ENCODE measurements around the gene ZBTB20. TPM values are rescaled to one million over a fixed set of nuclear protein-coding genes. Genes with fewer than 3 reads are reported as not detected.

Gene ZBTB20
- total and polyA plus RNA-seq, 10 of the 15 experiments (the other 5 are each of a cell fraction or from before 2014, with no cell fraction given): 0.20 to 5.5 (median 2.2) TPM

DNA sequence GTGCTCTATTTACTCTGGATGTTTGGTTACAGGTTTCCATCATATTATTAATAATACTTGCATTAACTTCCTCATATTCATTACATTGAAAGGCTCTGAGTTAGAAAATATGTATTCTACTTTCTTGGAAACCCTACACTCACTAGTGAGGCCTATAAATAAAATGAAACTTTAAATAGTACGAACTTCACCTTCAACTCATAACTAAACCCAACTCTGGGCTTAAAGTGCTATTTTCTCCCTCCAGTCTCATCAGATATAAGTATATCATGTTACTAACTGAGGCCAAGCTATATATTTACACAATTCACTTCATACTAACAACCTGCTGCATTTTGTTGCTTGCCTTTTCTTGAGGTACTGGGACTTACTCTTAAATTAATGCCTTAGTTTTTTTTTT lies 546.5 kb downstream of the ZBTB20 start:
- ChIA-PET RAD21 (ENCODE audit: unreplicated experiment) (interaction anchor here (0.7 kb wide), 1 partner anchor 222 kb away, joined by 3 read pairs; no protein-coding TSS in a partner anchor), POLR2A (no interaction called here), SMC1A (ENCODE audit: uncharacterized antibody, unreplicated experiment) (interaction anchor here (0.6 kb wide), 1 partner anchor 27 kb away, joined by 3 read pairs; no protein-coding TSS in a partner anchor), CTCF (interaction anchor here (0.5 kb wide), 1 partner anchor 214 kb away, joined by 3 read pairs; no protein-coding TSS in a partner anchor)
- H3K9ac ChIP-seq (ENCODE audit: control insufficient read depth, insufficient read depth, low read length): no peak overlapping the region
- H3K4me2 ChIP-seq (ENCODE audit: control insufficient read depth, insufficient read depth): no peak overlapping the region
- TF ChIP-seq NFIC (IDR thresholded peaks at IDR 0.05; ENCODE audit: low read depth, low read length) (0 out of 2 replicates have a peak, but pooled peaks have one; percentile 37), MEF2A (IDR thresholded peaks at IDR 0.05; ENCODE audit: insufficient read depth, low read depth, low read length) (0 out of 2 replicates have a peak, but pooled peaks have one; percentile 66), BRCA1 (IDR thresholded peaks at IDR 0.05; ENCODE audit: low read depth, low read length) (no peak)
- no peak overlapping the region for H2AFZ ChIP-seq (ENCODE audit: control insufficient read depth, low read depth, low read length)
- no TSS peak for BruUV-seq (replicated peaks)
- H3K4me3 ChIP-seq: no peak overlapping the region
- DNase-seq (ENCODE audit: low read depth, low spot score) (no peak), FAIRE-seq (no peak), ATAC-seq (no peak)
- intact Hi-C loops (cut with micrococcal nuclease; ENCODE audit: unreplicated experiment): no loop called here
- 4% methylated on average over 1 of the region's 1 CpG for WGBS (ENCODE audit: insufficient coverage, insufficient replicate concordance, low lambda C conversion rate, missing lambda C conversion rate)
- H3K9me3 ChIP-seq (replicated peaks; ENCODE audit: control insufficient read depth, insufficient read depth, low read length): no peaks in the 10 kb centered on the region
- in situ Hi-C loops (cut with MboI): no loop called here
- no peaks in the 10 kb centered on the region for H3K36me3 ChIP-seq (ENCODE audit: control insufficient read depth in 2 of 2, insufficient read depth in 2 of 2, low read length in 1 of 2)
- H3K27ac ChIP-seq (ENCODE audit: control insufficient read depth, insufficient read depth): no peak overlapping the region
- H3K27me3 ChIP-seq (replicated peaks in 1 of 2; ENCODE audit: control insufficient read depth in 2 of 2, insufficient read depth in 2 of 2, low read length in 1 of 2): no peaks in the 10 kb centered on the region
- H4K20me1 ChIP-seq (ENCODE audit: control insufficient read depth, insufficient read depth): no peaks in the 10 kb centered on the region
- no peaks in the 10 kb centered on the region; the same call in 1 of the 2 replicates for H3K4me1 ChIP-seq (ENCODE audit: control insufficient read depth, insufficient read depth, low read length)
- H3K79me2 ChIP-seq (ENCODE audit: control insufficient read depth, insufficient read depth, low read length): no peaks in the 10 kb centered on the region

DNA sequence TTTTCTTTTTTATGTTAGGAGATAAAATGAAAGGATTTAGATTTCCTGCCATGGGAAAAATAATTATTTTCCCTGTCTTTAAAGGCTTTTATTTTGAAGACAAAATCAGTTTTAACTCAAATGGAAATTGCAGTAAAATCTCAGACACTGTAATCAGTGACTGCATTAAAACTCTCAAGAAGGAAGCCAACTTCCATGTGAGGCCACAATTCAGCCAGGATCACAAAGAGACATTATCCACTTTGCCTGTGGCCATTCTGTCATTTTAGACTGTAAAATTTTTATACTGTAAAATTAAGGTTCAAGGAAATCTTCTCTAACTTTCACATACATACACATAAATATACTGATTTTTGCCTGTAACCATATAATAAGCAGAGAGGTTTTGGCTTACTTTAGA lies 549.2 kb downstream of the ZBTB20 start:
- no peak for ATAC-seq
- no peak overlapping the region for H2AFZ ChIP-seq (ENCODE audit: control insufficient read depth, low read depth, low read length)
- ChIA-PET CTCF (no interaction called here), SMC1A (ENCODE audit: uncharacterized antibody, unreplicated experiment) (no interaction called here), RAD21 (ENCODE audit: unreplicated experiment) (no interaction called here), POLR2A (interaction anchor here (0.5 kb wide), 1 partner anchor 147 kb away, joined by 3 read pairs; no protein-coding TSS in a partner anchor)
- DNase-seq (ENCODE audit: low read depth, low spot score): no peak
- no peaks in the 10 kb centered on the region for H3K27me3 ChIP-seq (replicated peaks in 1 of 2; ENCODE audit: control insufficient read depth in 2 of 2, insufficient read depth in 2 of 2, low read length in 1 of 2)
- no peaks in the 10 kb centered on the region for H4K20me1 ChIP-seq (ENCODE audit: control insufficient read depth, insufficient read depth)
- H3K27ac ChIP-seq (ENCODE audit: control insufficient read depth, insufficient read depth): no peak overlapping the region
- in situ Hi-C loops (cut with MboI): no loop called here
- intact Hi-C loops (cut with micrococcal nuclease; ENCODE audit: unreplicated experiment): loop anchor here (10.0 kb wide), 1 partner anchor 203 kb away; no protein-coding TSS in a partner anchor
- H3K4me1 ChIP-seq (ENCODE audit: control insufficient read depth, insufficient read depth, low read length): no peaks in the 10 kb centered on the region; the same call in 1 of the 2 replicates
- H3K9ac ChIP-seq (ENCODE audit: control insufficient read depth, insufficient read depth, low read length): no peak overlapping the region
- H3K79me2 ChIP-seq (ENCODE audit: control insufficient read depth, insufficient read depth, low read length): no peaks in the 10 kb centered on the region
- H3K36me3 ChIP-seq (ENCODE audit: control insufficient read depth in 2 of 2, insufficient read depth in 2 of 2, low read length in 1 of 2): no peaks in the 10 kb centered on the region
- TF ChIP-seq, protein P1, sequence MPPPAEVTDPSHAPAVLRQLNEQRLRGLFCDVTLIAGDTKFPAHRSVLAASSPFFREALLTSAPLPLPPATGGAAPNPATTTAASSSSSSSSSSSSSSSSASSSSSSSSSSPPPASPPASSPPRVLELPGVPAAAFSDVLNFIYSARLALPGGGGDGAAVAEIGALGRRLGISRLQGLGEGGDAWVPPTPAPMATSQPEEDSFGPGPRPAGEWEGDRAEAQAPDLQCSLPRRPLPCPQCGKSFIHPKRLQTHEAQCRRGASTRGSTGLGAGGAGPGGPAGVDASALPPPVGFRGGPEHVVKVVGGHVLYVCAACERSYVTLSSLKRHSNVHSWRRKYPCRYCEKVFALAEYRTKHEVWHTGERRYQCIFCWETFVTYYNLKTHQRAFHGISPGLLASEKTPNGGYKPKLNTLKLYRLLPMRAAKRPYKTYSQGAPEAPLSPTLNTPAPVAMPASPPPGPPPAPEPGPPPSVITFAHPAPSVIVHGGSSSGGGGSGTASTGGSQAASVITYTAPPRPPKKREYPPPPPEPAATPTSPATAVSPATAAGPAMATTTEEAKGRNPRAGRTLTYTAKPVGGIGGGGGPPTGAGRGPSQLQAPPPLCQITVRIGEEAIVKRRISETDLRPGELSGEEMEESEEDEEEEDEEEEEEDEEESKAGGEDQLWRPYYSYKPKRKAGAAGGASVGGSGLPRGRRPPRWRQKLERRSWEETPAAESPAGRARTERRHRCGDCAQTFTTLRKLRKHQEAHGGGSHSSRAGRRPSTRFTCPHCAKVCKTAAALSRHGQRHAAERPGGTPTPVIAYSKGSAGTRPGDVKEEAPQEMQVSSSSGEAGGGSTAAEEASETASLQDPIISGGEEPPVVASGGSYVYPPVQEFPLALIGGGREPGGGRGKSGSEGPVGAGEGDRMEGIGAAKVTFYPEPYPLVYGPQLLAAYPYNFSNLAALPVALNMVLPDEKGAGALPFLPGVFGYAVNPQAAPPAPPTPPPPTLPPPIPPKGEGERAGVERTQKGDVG (CRISPR knock-in tag; IDR thresholded peaks at IDR 0.05): no peak
- no peak for TF ChIP-seq SP1 (IDR thresholded peaks at IDR 0.05; ENCODE audit: low read depth, low read length)
- TF ChIP-seq, protein P2, sequence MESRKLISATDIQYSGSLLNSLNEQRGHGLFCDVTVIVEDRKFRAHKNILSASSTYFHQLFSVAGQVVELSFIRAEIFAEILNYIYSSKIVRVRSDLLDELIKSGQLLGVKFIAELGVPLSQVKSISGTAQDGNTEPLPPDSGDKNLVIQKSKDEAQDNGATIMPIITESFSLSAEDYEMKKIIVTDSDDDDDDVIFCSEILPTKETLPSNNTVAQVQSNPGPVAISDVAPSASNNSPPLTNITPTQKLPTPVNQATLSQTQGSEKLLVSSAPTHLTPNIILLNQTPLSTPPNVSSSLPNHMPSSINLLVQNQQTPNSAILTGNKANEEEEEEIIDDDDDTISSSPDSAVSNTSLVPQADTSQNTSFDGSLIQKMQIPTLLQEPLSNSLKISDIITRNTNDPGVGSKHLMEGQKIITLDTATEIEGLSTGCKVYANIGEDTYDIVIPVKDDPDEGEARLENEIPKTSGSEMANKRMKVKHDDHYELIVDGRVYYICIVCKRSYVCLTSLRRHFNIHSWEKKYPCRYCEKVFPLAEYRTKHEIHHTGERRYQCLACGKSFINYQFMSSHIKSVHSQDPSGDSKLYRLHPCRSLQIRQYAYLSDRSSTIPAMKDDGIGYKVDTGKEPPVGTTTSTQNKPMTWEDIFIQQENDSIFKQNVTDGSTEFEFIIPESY (IDR thresholded peaks at IDR 0.05): no peak
- no peak for TF ChIP-seq RB1 (IDR thresholded peaks at IDR 0.05; ENCODE audit: borderline replicate concordance)
- no peak for TF ChIP-seq POLR2AphosphoS2 (IDR thresholded peaks at IDR 0.05; ENCODE audit: low read depth, low read length)
- no peak for TF ChIP-seq MEF2A (IDR thresholded peaks at IDR 0.05; ENCODE audit: insufficient read depth, low read depth, low read length)
- TF ChIP-seq, protein P3, sequence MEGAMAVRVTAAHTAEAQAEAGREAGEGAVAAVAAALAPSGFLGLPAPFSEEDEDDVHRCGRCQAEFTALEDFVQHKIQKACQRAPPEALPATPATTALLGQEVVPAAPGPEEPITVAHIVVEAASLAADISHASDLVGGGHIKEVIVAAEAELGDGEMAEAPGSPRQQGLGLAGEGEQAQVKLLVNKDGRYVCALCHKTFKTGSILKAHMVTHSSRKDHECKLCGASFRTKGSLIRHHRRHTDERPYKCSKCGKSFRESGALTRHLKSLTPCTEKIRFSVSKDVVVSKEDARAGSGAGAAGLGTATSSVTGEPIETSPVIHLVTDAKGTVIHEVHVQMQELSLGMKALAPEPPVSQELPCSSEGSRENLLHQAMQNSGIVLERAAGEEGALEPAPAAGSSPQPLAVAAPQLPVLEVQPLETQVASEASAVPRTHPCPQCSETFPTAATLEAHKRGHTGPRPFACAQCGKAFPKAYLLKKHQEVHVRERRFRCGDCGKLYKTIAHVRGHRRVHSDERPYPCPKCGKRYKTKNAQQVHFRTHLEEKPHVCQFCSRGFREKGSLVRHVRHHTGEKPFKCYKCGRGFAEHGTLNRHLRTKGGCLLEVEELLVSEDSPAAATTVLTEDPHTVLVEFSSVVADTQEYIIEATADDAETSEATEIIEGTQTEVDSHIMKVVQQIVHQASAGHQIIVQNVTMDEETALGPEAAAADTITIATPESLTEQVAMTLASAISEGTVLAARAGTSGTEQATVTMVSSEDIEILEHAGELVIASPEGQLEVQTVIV (IDR thresholded peaks at IDR 0.05; ENCODE audit: borderline replicate concordance, partially characterized antibody): no peak
- FAIRE-seq: no peak
- H3K4me3 ChIP-seq: no peak overlapping the region
- no TSS peak for BruUV-seq (replicated peaks)
- H3K9me3 ChIP-seq (replicated peaks; ENCODE audit: control insufficient read depth, insufficient read depth, low read length): no peaks in the 10 kb centered on the region
- no peak overlapping the region for H3K4me2 ChIP-seq (ENCODE audit: control insufficient read depth, insufficient read depth)
